Measurements from ENCODE around the gene KIF1B. TPM values are rescaled to one million over a fixed set of nuclear protein-coding genes. Genes with fewer than 3 reads are reported as not detected.
"Not testable (repeated sequence)": the region's sequence is repeated elsewhere in the genome, so short reads cannot be mapped to it uniquely, and the experiment has no call there.

The KIF1B gene
- total RNA-seq, 4 donors from 2014 or later: 46.0 to 88.0 (median 51.2) TPM

DNA sequence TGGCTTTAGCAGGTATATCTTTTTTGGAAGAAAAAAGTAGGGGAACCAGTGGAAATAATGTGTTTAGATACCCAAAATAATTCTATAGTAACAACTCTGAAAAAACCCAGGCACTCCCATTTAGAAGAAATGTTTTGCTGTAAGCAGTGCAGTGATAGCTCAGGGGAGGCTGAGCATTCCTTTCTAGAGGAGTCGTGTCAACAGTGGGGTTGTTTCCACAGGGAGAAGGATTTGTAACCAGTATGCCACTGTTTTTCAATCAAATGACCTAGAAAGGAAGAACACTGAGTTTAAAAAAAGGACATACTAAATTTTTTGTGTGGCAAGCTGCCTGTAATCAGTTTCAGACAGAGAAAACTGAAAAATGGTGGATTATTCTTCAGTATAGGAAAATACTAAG lies 190.9 kb downstream of the KIF1B start:
- Histone ChIP-seq H3K36me3 (peaks cover 41% of the 10 kb centered on the region), H3K4me3 (no peak overlapping the region), H3K4me1 (peaks cover 26% of the 10 kb centered on the region), H3K9me3 (no peaks in the 10 kb centered on the region), H3K27me3 (no peaks in the 10 kb centered on the region), H3K27ac (no peak overlapping the region)
- 69% methylated on average over 1 of the region's 1 CpG for WGBS
- no peak for DNase-seq (ENCODE audit: low spot score in 2 of 2)
- TF ChIP-seq, protein P1, sequence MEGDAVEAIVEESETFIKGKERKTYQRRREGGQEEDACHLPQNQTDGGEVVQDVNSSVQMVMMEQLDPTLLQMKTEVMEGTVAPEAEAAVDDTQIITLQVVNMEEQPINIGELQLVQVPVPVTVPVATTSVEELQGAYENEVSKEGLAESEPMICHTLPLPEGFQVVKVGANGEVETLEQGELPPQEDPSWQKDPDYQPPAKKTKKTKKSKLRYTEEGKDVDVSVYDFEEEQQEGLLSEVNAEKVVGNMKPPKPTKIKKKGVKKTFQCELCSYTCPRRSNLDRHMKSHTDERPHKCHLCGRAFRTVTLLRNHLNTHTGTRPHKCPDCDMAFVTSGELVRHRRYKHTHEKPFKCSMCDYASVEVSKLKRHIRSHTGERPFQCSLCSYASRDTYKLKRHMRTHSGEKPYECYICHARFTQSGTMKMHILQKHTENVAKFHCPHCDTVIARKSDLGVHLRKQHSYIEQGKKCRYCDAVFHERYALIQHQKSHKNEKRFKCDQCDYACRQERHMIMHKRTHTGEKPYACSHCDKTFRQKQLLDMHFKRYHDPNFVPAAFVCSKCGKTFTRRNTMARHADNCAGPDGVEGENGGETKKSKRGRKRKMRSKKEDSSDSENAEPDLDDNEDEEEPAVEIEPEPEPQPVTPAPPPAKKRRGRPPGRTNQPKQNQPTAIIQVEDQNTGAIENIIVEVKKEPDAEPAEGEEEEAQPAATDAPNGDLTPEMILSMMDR (IDR thresholded peaks at IDR 0.05): no peak
- TF ChIP-seq EP300 (IDR thresholded peaks at IDR 0.05): no peak
- no peak for TF ChIP-seq POLR2A (IDR thresholded peaks at IDR 0.05)
- no peak for TF ChIP-seq POLR2AphosphoS5 (IDR thresholded peaks at IDR 0.05)

DNA sequence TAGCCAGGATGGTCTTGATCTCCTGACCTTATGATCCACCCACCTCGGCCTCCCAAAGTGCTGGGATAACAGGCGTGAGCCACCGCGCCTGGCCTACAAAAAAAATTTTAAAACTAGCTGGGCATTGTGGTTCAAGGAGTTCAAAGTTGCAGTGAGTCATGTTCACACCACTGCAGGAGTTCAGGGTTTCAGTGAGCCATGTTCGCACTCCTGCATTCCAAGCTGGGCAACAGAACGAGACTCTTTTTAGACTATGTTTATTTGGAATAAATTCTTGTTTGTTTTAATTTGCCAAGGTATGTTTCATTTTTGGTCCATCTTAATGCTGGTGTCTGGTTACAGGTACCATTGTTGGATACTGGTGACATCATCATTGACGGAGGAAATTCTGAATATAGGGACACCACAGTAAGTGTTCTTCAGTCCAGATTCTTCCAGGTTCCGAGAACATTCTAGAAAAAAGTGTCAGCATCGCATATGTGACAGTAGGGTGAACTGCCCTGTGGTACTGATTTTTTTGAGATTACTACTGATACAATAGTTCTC lies 192.4 kb downstream of the KIF1B start:
- 95% methylated on average over 9 of the region's 9 CpGs for WGBS
- H3K27me3 ChIP-seq: no peaks in the 10 kb centered on the region

DNA sequence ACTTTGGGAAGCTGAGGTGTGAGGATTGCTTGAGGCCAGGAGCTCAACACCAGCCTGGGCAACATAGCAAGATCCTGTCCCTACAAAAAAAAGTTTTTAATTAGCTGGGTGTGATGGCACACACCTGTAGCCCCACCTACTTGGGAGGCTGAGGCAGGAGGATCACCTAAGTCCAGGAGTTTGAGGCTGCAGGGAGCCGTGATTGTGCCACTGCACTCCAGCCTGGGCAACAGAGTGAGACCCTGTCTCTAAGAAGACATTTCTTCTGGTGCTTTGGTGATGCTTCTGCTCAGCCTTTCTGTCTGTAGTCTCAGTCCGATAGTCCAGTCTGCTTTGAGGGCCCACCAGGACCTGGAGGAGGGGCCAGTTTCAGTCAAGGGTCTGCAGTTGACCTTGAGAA lies 196.8 kb downstream of the KIF1B start:
- peaks cover 95% of the 10 kb centered on the region for H3K36me3 ChIP-seq
- no peak for TF ChIP-seq EP300 (IDR thresholded peaks at IDR 0.05)
- TF ChIP-seq, protein P1 (IDR thresholded peaks at IDR 0.05): no peak
- TF ChIP-seq POLR2A (IDR thresholded peaks at IDR 0.05): no peak
- TF ChIP-seq POLR2AphosphoS5 (IDR thresholded peaks at IDR 0.05): no peak
- no peak for DNase-seq (ENCODE audit: low spot score in 2 of 2)

More for the DNA sequence above, 192.4 kb downstream of the KIF1B start:
- Histone ChIP-seq H3K9me3 (no peaks in the 10 kb centered on the region), H3K36me3 (peaks cover 56% of the 10 kb centered on the region), H3K27ac (no peak overlapping the region), H3K4me1 (peaks cover 24% of the 10 kb centered on the region), H3K4me3 (no peak overlapping the region)
- TF ChIP-seq, protein P1 (IDR thresholded peaks at IDR 0.05): no peak
- no peak for TF ChIP-seq POLR2AphosphoS5 (IDR thresholded peaks at IDR 0.05)
- TF ChIP-seq EP300 (IDR thresholded peaks at IDR 0.05): no peak
- no peak for TF ChIP-seq POLR2A (IDR thresholded peaks at IDR 0.05)
- no peak for DNase-seq (ENCODE audit: low spot score in 2 of 2)

DNA sequence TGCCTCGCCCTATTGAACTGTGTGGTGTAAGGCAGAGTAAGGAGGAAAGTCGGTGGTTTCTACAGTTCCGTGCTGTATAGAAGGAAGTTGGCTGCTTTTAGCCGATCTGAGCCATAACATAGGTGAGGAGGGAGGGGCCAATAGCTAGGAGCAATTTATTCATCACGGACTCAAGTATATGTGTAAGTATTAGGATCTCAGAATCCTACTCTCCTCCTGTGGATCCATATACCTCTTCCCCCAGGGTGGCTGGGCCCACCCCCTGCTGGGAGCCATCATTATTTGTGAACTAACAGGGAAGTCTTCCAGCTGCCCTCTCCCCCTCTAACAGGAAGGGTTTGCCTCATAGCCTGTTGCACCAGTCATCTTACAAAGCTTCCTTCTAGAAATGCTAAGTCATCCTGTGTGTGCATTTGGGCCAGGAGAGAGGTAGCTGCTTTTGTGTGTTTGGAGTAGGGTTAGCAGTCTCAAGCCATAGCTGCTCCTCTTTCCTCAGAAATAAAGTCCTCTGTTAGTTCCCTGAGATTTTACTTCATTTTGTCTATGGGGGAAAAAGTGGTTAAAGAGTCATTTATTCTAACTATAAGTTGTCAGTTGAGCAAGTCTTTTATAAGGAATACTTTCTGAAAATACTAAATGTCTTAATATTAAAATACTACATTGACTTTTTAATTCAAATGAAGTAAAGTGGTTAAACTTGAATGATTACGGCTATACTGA lies 205.0 kb downstream of the KIF1B start:
- Histone ChIP-seq H3K36me3 (peaks cover 90% of the 10 kb centered on the region), H3K27ac (no peak overlapping the region), H3K4me3 (no peak overlapping the region), H3K27me3 (no peaks in the 10 kb centered on the region), H3K4me1 (no peaks in the 10 kb centered on the region), H3K9me3 (no peaks in the 10 kb centered on the region)
- TF ChIP-seq POLR2A (IDR thresholded peaks at IDR 0.05): no peak
- TF ChIP-seq, protein P1 (IDR thresholded peaks at IDR 0.05): no peak
- no peak for TF ChIP-seq EP300 (IDR thresholded peaks at IDR 0.05)
- DNase-seq (ENCODE audit: low spot score in 2 of 2): no peak
- 66% methylated on average over 6 of the region's 6 CpGs for WGBS

More for the DNA sequence above, 196.8 kb downstream of the KIF1B start:
- no peak overlapping the region for H3K4me3 ChIP-seq
- 80% methylated on average over 2 of the region's 2 CpGs for WGBS
- no peak overlapping the region for H3K27ac ChIP-seq
- H3K9me3 ChIP-seq: no peaks in the 10 kb centered on the region
- H3K27me3 ChIP-seq: no peaks in the 10 kb centered on the region
- H3K4me1 ChIP-seq: no peaks in the 10 kb centered on the region

DNA sequence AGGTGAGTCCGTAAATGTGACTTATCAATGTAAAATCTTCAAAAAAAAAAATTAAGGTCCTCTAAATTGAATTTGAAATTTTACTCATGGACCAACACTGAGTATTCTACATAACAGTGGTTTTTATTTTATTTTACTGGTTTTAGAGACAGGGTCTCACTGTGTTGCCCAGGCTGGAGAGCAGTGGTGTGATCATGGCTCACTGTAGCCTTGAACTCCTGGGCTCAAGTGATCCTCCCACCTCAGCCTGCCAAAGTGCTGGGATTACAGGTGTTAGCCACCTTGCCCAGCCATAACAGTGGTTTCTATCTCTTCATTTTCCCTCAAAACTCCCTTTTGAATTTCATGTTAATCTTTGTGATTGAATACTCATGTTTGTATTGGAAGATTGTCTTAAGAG lies 205.6 kb downstream of the KIF1B start:
- DNase-seq (ENCODE audit: low spot score in 2 of 2); H3K27ac ChIP-seq; H3K4me3 ChIP-seq; H3K9me3 ChIP-seq; H3K4me1 ChIP-seq; H3K27me3 ChIP-seq: not testable (repeated sequence)
- WGBS: 98% methylated on average over 1 of the region's 1 CpG
- peaks cover 91% of the 10 kb centered on the region for H3K36me3 ChIP-seq

DNA sequence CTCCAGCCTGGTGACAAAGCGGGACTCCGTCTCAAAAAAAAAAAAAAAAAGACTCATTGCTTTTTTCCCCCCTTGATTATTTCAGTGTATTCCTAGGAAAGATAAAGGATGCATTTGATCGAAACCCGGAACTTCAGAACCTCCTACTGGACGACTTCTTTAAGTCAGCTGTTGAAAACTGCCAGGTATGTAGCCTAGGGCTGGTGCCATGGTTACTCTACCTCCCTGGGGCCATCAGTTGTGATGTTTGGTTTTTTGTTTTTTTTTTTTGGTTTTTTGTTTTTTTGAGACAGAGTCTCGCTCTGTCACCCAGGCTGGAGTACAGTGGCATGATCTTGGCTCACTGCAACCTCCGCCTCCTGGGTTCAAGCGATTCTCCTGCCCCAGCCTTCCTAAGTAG lies 208.4 kb downstream of the KIF1B start:
- 91% methylated on average over 8 of the region's 8 CpGs for WGBS

More for the DNA sequence above, 208.4 kb downstream of the KIF1B start:
- not testable (repeated sequence) for H3K27ac ChIP-seq; H3K9me3 ChIP-seq; H3K4me3 ChIP-seq; H3K27me3 ChIP-seq; H3K4me1 ChIP-seq; DNase-seq (ENCODE audit: low spot score in 2 of 2)
- peaks cover 67% of the 10 kb centered on the region for H3K36me3 ChIP-seq
